ACC112 (cell line): ENCODE data around the gene EFNB2.

ENCODE experiments used
- H2AFZ ChIP-seq: fragments of 200-600 bp; sonication (generic); one replicate; pipeline ENCODE4 v1.6.0; 2017; ENCODE audit warnings: antibody characterized with exemption, low read length; ENCODE audit not compliant: unreplicated experiment
- H3K27ac ChIP-seq: fragments of 200-600 bp; sonication (generic); 2 replicates; pipeline ENCODE4 v1.5.1; 2014; ENCODE audit warnings: low read depth, mild to moderate bottlenecking, antibody characterized with exemption, low read length, moderate library complexity
- H3K27me3 ChIP-seq: fragments of 200-600 bp; sonication (generic); 2 replicates; pipeline ENCODE4 v1.6.1; 2014; ENCODE audit warnings: mild to moderate bottlenecking, antibody characterized with exemption, low read length, moderate library complexity, mixed read lengths; ENCODE audit not compliant: insufficient read depth
- H3K36me3 ChIP-seq: fragments of 200-600 bp; sonication (generic); 2 replicates; pipeline ENCODE4 v1.6.1; 2016; ENCODE audit warnings: mild to moderate bottlenecking, antibody characterized with exemption, low read length, moderate library complexity, mixed read lengths; ENCODE audit not compliant: insufficient read depth
- H3K4me1 ChIP-seq: fragments of 200-600 bp; sonication (generic); one replicate; pipeline ENCODE4 v1.6.1; 2016; ENCODE audit warnings: low read length, mixed read lengths; ENCODE audit not compliant: insufficient read depth, unreplicated experiment, control insufficient read depth
- H3K4me3 ChIP-seq: fragments of 200-600 bp; sonication (generic); 2 replicates; pipeline ENCODE4 v1.5.1; 2014; ENCODE audit warnings: mild to moderate bottlenecking, low read depth, low read length
- H3K79me2 ChIP-seq: fragments of 200-600 bp; sonication (generic); one replicate; pipeline ENCODE4 v1.6.0; 2016; ENCODE audit warnings: low read length; ENCODE audit not compliant: control insufficient read depth, unreplicated experiment, insufficient read depth

The EFNB2 gene

GRCh38 chr13:106566641-106567473, 31.4 kb upstream of the EFNB2 start:
- H3K4me1 ChIP-seq = peaks cover 30% of the 10 kb centered on the region
- peak overlapping the region; percentile 87 for H3K27ac ChIP-seq
- H3K79me2 ChIP-seq = peaks cover 58% of the 10 kb centered on the region
- peak overlapping the region; percentile 88 for H3K4me3 ChIP-seq
- H3K27me3 ChIP-seq = no peaks in the 10 kb centered on the region
- H3K36me3 ChIP-seq = no peaks in the 10 kb centered on the region
- peak overlapping the region; percentile 46 for H2AFZ ChIP-seq

- H3K36me3 ChIP-seq = no peaks in the 10 kb centered on the region
- H3K27ac ChIP-seq = no peak overlapping the region
- H3K27me3 ChIP-seq = no peaks in the 10 kb centered on the region
- peaks cover 74% of the 10 kb centered on the region for H3K79me2 ChIP-seq
- H3K4me3 ChIP-seq = peak overlapping the region; percentile 88
- peaks cover 41% of the 10 kb centered on the region for H3K4me1 ChIP-seq
- no peak overlapping the region for H2AFZ ChIP-seq
These were observed 29.8 kb upstream of the EFNB2 start for GRCh38 chr13:106565127-106565775.

DNA sequence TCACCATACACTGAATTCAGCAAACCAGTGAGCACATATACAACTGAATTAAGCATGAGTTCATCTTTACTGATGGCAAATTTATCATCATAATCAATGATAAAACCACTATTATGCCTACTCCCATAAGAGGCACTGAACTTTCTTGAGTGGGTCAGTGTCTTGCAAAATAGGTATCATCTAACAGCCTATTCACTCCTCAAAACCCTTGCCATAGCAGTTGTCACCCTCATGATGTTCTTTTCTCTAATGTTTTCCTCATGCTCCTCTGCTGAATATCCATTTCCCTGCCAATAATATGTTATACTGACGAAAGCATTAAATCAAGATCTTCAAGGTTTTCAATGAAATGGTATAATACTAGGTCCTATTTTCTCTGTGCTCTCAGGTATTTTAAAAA, 26.8 kb upstream of the EFNB2 start:
- H3K27me3 ChIP-seq = no peaks in the 10 kb centered on the region
- no peak overlapping the region for H2AFZ ChIP-seq
- peaks cover 22% of the 10 kb centered on the region for H3K36me3 ChIP-seq
- H3K27ac ChIP-seq = no peak overlapping the region
- H3K4me1 ChIP-seq = peaks cover 41% of the 10 kb centered on the region
- peaks cover 97% of the 10 kb centered on the region for H3K79me2 ChIP-seq
- no peak overlapping the region for H3K4me3 ChIP-seq

DNA sequence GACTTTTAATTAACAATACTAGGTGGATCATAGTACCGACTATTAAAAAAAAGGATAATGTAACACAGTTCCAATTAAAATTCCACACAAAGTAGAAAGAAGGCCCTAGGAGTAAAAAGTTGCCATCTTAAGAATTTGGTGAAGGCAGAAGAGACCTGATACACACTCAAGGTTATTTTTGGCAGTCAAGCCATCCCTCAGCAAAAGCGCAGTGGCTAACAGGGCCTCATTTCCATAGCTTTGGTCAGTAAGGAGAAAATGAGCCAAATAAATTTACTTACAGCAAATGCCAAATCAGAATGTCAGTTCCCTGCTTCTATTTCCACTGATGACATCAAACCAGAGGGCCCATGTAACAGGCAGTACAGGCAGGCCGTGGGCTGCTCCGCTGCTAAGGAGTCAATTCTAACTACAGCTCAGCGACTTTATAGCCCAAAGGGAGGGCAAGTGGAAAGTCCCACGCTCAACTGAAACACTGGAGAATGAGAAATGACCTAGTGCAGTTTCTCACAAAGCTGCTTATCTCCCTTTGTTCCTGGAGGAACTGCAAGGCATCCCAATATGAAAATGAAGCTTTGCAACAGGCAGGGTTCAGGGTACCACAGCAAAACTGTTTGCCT, 26.2 kb upstream of the EFNB2 start:
- Histone ChIP-seq H3K4me1 (peaks cover 41% of the 10 kb centered on the region), H3K79me2 (peaks cover 97% of the 10 kb centered on the region), H3K27ac (no peak overlapping the region), H3K4me3 (no peak overlapping the region), H3K36me3 (peaks cover 27% of the 10 kb centered on the region), H3K27me3 (no peaks in the 10 kb centered on the region), H2AFZ (no peak overlapping the region)

DNA sequence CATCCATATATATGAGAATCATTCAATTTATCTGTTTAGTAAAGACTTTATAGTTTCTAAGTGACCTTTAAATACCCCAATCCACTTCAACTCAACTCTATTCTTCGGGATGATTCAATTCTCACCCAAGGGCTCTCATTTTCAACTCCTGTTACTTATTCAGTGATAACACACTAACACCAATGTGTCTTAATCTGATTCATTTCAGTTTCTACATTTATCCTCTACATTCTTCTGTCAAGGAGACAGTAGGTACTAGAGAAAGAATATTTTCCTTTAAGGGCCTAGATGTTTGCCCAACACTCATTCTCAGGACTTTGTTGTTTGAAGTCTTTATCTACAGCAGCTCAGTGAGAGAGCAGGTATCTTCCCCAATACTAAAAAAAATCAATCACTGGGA, 25.4 kb upstream of the EFNB2 start:
- Histone ChIP-seq H3K36me3 (peaks cover 36% of the 10 kb centered on the region), H3K79me2 (peaks cover 95% of the 10 kb centered on the region), H3K4me3 (no peak overlapping the region), H3K27me3 (no peaks in the 10 kb centered on the region), H2AFZ (no peak overlapping the region), H3K27ac (no peak overlapping the region), H3K4me1 (peaks cover 42% of the 10 kb centered on the region)

DNA sequence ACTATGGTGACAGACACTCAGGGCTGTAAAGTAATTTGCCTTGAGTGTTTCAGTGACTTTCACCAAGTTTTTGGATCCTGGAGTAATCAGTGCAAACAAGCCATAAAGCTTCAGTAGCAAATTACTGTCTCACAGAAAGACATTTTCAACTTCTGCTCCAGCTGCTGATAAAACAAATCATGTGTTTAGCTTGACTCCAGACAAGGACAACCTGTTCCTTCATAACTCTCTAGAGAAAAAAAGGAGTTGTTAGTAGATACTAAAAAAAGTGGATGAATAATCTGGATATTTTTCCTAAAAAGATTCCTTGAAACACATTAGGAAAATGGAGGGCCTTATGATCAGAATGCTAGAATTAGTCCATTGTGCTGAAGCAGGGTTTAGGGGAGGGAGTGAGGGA, 23.1 kb upstream of the EFNB2 start:
- peaks cover 47% of the 10 kb centered on the region for H3K36me3 ChIP-seq
- no peak overlapping the region for H3K27ac ChIP-seq
- no peaks in the 10 kb centered on the region for H3K27me3 ChIP-seq
- H3K79me2 ChIP-seq = peaks cover 94% of the 10 kb centered on the region
- H2AFZ ChIP-seq = no peak overlapping the region
- H3K4me1 ChIP-seq = peaks cover 19% of the 10 kb centered on the region
- no peak overlapping the region for H3K4me3 ChIP-seq

GRCh38 chr13:106555631-106556328, 20.3 kb upstream of the EFNB2 start:
- Histone ChIP-seq H3K36me3 (peaks cover 60% of the 10 kb centered on the region), H3K79me2 (peaks cover 94% of the 10 kb centered on the region), H2AFZ (no peak overlapping the region), H3K4me3 (no peak overlapping the region), H3K27ac (peak overlapping the region; percentile 17; the same call in 1 of the 2 replicates), H3K4me1 (peaks cover 6% of the 10 kb centered on the region), H3K27me3 (no peaks in the 10 kb centered on the region)

DNA sequence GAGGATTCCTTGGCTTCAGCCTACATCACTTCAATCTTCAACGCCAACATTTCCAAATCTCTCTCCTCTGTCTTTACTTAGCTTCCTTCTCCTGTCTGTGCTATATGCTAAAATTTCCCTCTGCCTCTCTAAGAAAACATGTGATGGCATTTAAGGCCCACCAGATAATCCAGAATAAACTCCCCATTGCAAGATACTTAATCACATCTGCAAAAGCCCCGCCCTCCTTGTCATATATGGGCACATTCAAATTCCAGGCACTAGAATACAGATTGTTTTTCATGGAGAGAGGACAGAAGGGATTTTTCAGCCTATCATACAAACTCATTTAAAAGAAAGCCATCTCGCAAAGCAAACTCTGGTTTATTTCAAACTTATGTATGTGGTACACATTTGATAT, 16.3 kb upstream of the EFNB2 start:
- H3K79me2 ChIP-seq = peaks cover 87% of the 10 kb centered on the region
- no peak overlapping the region for H2AFZ ChIP-seq
- H3K4me3 ChIP-seq = no peak overlapping the region
- H3K36me3 ChIP-seq = peaks cover 38% of the 10 kb centered on the region
- H3K27me3 ChIP-seq = no peaks in the 10 kb centered on the region
- H3K4me1 ChIP-seq = peaks cover 6% of the 10 kb centered on the region
- no peak overlapping the region for H3K27ac ChIP-seq

DNA sequence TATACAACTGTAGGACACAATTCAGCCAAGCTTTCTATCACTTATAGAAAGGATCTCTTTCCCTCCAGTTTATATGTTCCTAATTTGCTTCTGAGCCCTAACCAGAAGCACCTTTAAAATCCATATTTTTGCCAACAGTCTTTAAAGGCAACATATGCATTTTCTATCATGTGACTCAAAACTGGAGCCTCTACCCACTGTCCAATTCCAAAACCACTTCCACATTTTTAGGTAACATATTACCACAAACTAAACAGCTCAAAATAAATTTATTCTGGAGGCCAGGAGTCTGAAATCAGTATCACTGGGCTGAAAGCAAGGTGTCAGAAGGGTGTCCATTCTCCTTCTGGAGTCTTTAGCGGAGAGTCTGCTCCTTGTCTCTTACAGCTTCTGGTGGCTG, 15.9 kb upstream of the EFNB2 start:
- H3K79me2 ChIP-seq = peaks cover 89% of the 10 kb centered on the region
- no peak overlapping the region for H2AFZ ChIP-seq
- H3K27me3 ChIP-seq = no peaks in the 10 kb centered on the region
- H3K4me3 ChIP-seq = no peak overlapping the region
- peaks cover 4% of the 10 kb centered on the region for H3K4me1 ChIP-seq
- no peak overlapping the region for H3K27ac ChIP-seq
- peaks cover 34% of the 10 kb centered on the region for H3K36me3 ChIP-seq

DNA sequence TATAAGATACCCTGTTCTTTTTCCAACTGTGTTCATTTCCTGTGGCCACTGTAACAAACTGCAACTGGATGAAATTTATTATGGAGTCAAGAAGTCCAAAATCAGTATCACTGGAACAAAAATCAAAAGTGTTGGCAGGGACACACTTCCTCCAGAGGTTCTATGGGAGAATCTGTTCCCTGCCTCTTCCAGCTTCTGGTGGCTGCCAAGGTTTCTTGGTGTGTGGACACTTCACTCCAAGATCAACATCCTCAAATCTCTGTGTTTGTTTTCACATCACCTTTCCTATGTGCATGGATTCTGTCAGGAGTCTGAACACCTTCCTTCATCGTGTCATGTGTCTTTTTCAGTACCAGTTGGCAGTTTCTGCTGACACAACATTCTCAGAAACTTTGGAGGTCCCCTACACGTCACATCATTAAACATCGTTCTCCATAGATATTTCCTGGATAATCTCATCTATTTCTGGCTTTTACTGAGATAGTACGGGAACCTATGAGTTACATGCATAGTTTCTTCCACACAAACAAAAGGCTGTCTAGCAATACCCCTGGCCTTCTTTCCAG, 15.2 kb upstream of the EFNB2 start:
- H3K27ac ChIP-seq = no peak overlapping the region
- peaks cover 27% of the 10 kb centered on the region for H3K36me3 ChIP-seq
- peaks cover 89% of the 10 kb centered on the region for H3K79me2 ChIP-seq
- H3K27me3 ChIP-seq = no peaks in the 10 kb centered on the region
- no peak overlapping the region for H3K4me3 ChIP-seq
- H3K4me1 ChIP-seq = no peaks in the 10 kb centered on the region
- H2AFZ ChIP-seq = no peak overlapping the region
